Neural cell (in vitro differentiated cells): ENCODE results near the gene COG5. TPM values are rescaled to one million over a fixed set of nuclear protein-coding genes. Genes with fewer than 3 reads are reported as not detected.

Experiments
- H2AFZ ChIP-seq: fragments of 200-600, 300-800 bp; sonication (generic), shearing (Covaris generic); 2 replicates; pipeline ENCODE4 v1.6.0; 2014; ENCODE audit warnings: low read depth, mild to moderate bottlenecking, antibody characterized with exemption, low read length, moderate library complexity
- H3F3A ChIP-seq: fragments of 200-600 bp; shearing (Covaris generic); 2 replicates; pipeline ENCODE4 v1.6.1; 2016; ENCODE audit warnings: mild to moderate bottlenecking, moderate library complexity, mixed read lengths, antibody characterized with exemption, low read length; ENCODE audit not compliant: insufficient read depth, poor library complexity, severe bottlenecking
- H3K27ac ChIP-seq: fragments of 200-600, 300-800 bp; sonication (generic), shearing (Covaris generic); 2 replicates; pipeline ENCODE4 v1.5.1; 2014; ENCODE audit warnings: mild to moderate bottlenecking, low read length, moderate library complexity
- H3K27me3 ChIP-seq: fragments of 300-800, 200-600 bp; sonication (generic), shearing (Covaris generic); 2 replicates; pipeline ENCODE4 v1.6.0; 2014; ENCODE audit warnings: mild to moderate bottlenecking, low read depth, low read length, moderate library complexity; ENCODE audit not compliant: insufficient read depth
- H3K36me3 ChIP-seq: fragments of 300-800, 200-600 bp; sonication (generic), shearing (Covaris generic); 2 replicates; pipeline ENCODE4 v1.5.1; 2014; ENCODE audit warnings: mild to moderate bottlenecking, antibody characterized with exemption, low read length, moderate library complexity; ENCODE audit not compliant: insufficient read depth
- H3K4me2 ChIP-seq: fragments of 300-800, 200-600 bp; sonication (generic), shearing (Covaris generic); 2 replicates; pipeline ENCODE4 v1.6.0; 2014; ENCODE audit warnings: mild to moderate bottlenecking, low read length
- H3K4me3 ChIP-seq: fragments of 300-800, 200-600 bp; sonication (generic), shearing (Covaris generic); 2 replicates; pipeline ENCODE4 v1.5.1; 2014; ENCODE audit warnings: mild to moderate bottlenecking, low read length, moderate library complexity
- H3K79me2 ChIP-seq: fragments of 200-600 bp; shearing (Covaris generic); replicated peaks from 2 replicates; pipeline ENCODE4 v1.6.0; 2014; ENCODE audit warnings: mild to moderate bottlenecking, low read length, moderate library complexity; ENCODE audit not compliant: insufficient read depth
- H3K9ac ChIP-seq: fragments of 300-800, 200-600 bp; sonication (generic), shearing (Covaris generic); 2 replicates; pipeline ENCODE4 v1.6.1; 2016; ENCODE audit warnings: mild to moderate bottlenecking, low read length, mixed read lengths
- H3K9me2 ChIP-seq: fragments of 200-600 bp; shearing (Covaris generic); 2 replicates; pipeline ENCODE4 v1.6.1; 2016; ENCODE audit warnings: mild to moderate bottlenecking, low read length, mixed read lengths; ENCODE audit not compliant: insufficient read depth
- H3K9me3 ChIP-seq: fragments of 200-600, 300-800 bp; sonication (generic), shearing (Covaris generic); 2 replicates; pipeline ENCODE4 v1.6.1; 2016; ENCODE audit warnings: mild to moderate bottlenecking, mixed run types, low read length, moderate library complexity, mixed read lengths
- H4K20me1 ChIP-seq: fragments of 200-600 bp; shearing (Covaris generic); 2 replicates; pipeline ENCODE4 v1.6.1; 2016; ENCODE audit warnings: mild to moderate bottlenecking, mixed run types; ENCODE audit not compliant: insufficient read depth
- EP300 ChIP-seq: fragments of 450-650 bp; conservative IDR thresholded peaks from 2 replicates; pipeline ENCODE4 v1.6.1; 2014; ENCODE audit warnings: antibody characterized with exemption, mild to moderate bottlenecking, moderate library complexity; ENCODE audit not compliant: poor library complexity, severe bottlenecking
- EZH2 ChIP-seq: fragments of 200-600, 300-800 bp; shearing (Covaris generic), sonication (generic); IDR thresholded peaks from 2 replicates; pipeline ENCODE4 v1.6.1; 2014; ENCODE audit warnings: antibody characterized with exemption, low read length, borderline replicate concordance, mild to moderate bottlenecking; ENCODE audit not compliant: insufficient read depth, poor library complexity, severe bottlenecking
- MXI1 ChIP-seq: fragments of 450-650 bp; conservative IDR thresholded peaks from 2 replicates; pipeline ENCODE4 v1.6.1; 2014; ENCODE audit warnings: antibody characterized with exemption, mild to moderate bottlenecking; ENCODE audit not compliant: poor library complexity, severe bottlenecking
- POLR2AphosphoS5 ChIP-seq: IDR thresholded peaks from 2 replicates; pipeline ENCODE4 v1.6.1; 2012
- RAD21 ChIP-seq: fragments of 450-650 bp; conservative IDR thresholded peaks from 2 replicates; pipeline ENCODE4 v1.6.1; 2014; ENCODE audit warnings: antibody characterized with exemption, mild to moderate bottlenecking, moderate library complexity
- SMC3 ChIP-seq: fragments of 450-650 bp; conservative IDR thresholded peaks from 2 replicates; pipeline ENCODE4 v1.6.1; 2014; ENCODE audit warnings: antibody characterized with exemption, mild to moderate bottlenecking, moderate library complexity; ENCODE audit not compliant: poor library complexity
- TAF1 ChIP-seq: IDR thresholded peaks from 2 replicates; pipeline ENCODE4 v1.6.1; 2012; ENCODE audit warnings: low read depth
- polyA plus RNA-seq: library from polyadenylated mRNA; depleted of rRNA; stranded (reverse); fragments of >200 nt; gene quantifications from 2 replicates; pipeline ENCODE4 v1.2.3, GENCODE V29; 2014
- TF ChIP-seq, protein P1 (sequence below): fragments of 450-650 bp; IDR thresholded peaks from 2 replicates; pipeline ENCODE4 v1.5.1; 2014; ENCODE audit warnings: antibody characterized with exemption, mild to moderate bottlenecking, moderate library complexity; ENCODE audit not compliant: poor library complexity, severe bottlenecking
- TF ChIP-seq, protein P2 (sequence below): IDR thresholded peaks from 2 replicates; pipeline ENCODE4 v1.6.1; 2012; ENCODE audit warnings: borderline replicate concordance

The COG5 gene
- polyA plus RNA-seq, 1 donor from 2014 or later: 13.3 TPM

DNA sequence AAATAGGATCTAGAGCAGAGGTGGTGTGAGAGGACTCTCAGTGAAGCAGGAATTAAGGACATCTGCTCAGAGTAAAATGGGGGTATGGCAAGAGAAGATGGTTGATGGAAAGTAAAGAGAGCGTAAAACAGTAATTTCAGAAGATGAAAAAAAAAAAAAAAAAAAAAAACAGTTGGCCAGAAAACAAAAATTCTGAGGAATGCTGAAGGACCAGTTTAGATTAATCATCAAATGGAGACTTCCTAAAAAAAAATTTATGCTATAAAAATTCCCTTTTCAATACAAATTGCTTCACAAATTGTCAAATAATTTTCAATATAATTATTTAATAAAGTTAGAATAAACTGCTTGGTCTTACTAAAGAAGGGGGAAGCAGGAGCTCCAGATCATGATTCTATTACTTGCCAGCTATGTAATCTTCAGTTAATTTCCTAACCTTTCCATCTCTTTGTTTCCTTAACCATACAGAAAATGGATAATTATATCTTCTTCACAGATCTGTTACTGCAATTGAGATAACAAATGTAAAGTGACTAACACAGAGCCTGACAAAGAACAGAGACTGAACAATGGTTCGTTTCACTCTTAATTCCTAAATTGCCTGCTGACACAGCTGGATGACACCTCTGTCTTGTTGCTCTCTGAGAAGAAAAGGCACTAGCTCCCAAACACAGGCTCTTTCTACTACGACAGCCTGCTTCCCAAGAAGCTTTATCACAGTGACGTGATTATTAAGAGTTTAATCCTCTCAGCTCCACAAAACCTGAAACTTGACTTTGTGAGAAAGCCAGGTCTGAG is 158.8 kb downstream of the COG5 start:
- Histone ChIP-seq H3K9me3 (no peaks in the 10 kb centered on the region), H3K36me3 (no peaks in the 10 kb centered on the region), H3K27me3 (no peaks in the 10 kb centered on the region), H4K20me1 (no peaks in the 10 kb centered on the region), H3K9ac (no peak overlapping the region), H3K79me2 (no peaks in the 10 kb centered on the region), H3F3A (no peaks in the 10 kb centered on the region), H3K9me2 (no peaks in the 10 kb centered on the region), H2AFZ (no peak overlapping the region), H3K4me2 (no peak overlapping the region), H3K27ac (no peak overlapping the region), H3K4me3 (no peak overlapping the region)
- no peak for TF ChIP-seq RAD21
- TF ChIP-seq SMC3: no peak
- no peak for TF ChIP-seq TAF1
- TF ChIP-seq, protein P1, sequence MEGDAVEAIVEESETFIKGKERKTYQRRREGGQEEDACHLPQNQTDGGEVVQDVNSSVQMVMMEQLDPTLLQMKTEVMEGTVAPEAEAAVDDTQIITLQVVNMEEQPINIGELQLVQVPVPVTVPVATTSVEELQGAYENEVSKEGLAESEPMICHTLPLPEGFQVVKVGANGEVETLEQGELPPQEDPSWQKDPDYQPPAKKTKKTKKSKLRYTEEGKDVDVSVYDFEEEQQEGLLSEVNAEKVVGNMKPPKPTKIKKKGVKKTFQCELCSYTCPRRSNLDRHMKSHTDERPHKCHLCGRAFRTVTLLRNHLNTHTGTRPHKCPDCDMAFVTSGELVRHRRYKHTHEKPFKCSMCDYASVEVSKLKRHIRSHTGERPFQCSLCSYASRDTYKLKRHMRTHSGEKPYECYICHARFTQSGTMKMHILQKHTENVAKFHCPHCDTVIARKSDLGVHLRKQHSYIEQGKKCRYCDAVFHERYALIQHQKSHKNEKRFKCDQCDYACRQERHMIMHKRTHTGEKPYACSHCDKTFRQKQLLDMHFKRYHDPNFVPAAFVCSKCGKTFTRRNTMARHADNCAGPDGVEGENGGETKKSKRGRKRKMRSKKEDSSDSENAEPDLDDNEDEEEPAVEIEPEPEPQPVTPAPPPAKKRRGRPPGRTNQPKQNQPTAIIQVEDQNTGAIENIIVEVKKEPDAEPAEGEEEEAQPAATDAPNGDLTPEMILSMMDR: no peak
- TF ChIP-seq, protein P2, sequence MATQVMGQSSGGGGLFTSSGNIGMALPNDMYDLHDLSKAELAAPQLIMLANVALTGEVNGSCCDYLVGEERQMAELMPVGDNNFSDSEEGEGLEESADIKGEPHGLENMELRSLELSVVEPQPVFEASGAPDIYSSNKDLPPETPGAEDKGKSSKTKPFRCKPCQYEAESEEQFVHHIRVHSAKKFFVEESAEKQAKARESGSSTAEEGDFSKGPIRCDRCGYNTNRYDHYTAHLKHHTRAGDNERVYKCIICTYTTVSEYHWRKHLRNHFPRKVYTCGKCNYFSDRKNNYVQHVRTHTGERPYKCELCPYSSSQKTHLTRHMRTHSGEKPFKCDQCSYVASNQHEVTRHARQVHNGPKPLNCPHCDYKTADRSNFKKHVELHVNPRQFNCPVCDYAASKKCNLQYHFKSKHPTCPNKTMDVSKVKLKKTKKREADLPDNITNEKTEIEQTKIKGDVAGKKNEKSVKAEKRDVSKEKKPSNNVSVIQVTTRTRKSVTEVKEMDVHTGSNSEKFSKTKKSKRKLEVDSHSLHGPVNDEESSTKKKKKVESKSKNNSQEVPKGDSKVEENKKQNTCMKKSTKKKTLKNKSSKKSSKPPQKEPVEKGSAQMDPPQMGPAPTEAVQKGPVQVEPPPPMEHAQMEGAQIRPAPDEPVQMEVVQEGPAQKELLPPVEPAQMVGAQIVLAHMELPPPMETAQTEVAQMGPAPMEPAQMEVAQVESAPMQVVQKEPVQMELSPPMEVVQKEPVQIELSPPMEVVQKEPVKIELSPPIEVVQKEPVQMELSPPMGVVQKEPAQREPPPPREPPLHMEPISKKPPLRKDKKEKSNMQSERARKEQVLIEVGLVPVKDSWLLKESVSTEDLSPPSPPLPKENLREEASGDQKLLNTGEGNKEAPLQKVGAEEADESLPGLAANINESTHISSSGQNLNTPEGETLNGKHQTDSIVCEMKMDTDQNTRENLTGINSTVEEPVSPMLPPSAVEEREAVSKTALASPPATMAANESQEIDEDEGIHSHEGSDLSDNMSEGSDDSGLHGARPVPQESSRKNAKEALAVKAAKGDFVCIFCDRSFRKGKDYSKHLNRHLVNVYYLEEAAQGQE: no peak
- no peak for TF ChIP-seq EZH2
- no peak for TF ChIP-seq MXI1
- TF ChIP-seq EP300: no peak
- no peak for TF ChIP-seq POLR2AphosphoS5

DNA sequence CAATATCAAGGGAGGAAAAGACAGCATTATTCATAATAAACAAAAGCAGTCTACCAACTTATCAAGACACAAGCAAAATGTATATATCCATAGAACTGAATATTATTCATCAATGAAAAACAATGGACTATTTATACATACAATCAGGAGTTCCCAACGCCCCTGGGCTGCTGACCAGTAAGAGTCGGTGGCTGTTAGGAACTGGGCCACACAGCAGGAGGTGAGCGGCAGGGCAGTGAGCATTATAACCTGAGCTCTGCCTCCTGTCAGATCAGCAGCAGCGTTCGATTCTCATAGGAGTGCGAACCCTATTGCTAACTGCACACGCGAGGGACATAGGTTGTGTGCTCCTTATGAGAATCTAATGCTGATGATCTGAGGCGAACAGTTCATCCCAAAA is 165.6 kb downstream of the COG5 start:
- Histone ChIP-seq H4K20me1 (no peaks in the 10 kb centered on the region), H3K4me3 (no peak overlapping the region), H3K9ac (no peak overlapping the region), H2AFZ (no peak overlapping the region), H3K27ac (no peak overlapping the region), H3K9me3 (no peaks in the 10 kb centered on the region), H3K9me2 (no peaks in the 10 kb centered on the region), H3K4me2 (no peak overlapping the region), H3F3A (no peaks in the 10 kb centered on the region), H3K36me3 (no peaks in the 10 kb centered on the region), H3K27me3 (no peaks in the 10 kb centered on the region), H3K79me2 (no peaks in the 10 kb centered on the region)
- TF ChIP-seq POLR2AphosphoS5 (no peak), MXI1 (no peak), TAF1 (no peak), EP300 (no peak), RAD21 (no peak), EZH2 (no peak), SMC3 (no peak)
- TF ChIP-seq, protein P1: no peak
- TF ChIP-seq, protein P2: no peak
